NCI-H187 (cell line): ENCODE data around the gene NOXA1.

ENCODE experiments used
- DNase-seq, 2 experiments: peaks; one replicate each; lab custom pipeline; 2025; lab: John Stamatoyannopoulos, UW

The NOXA1 gene

GRCh38 chr9:137387891-137388560 lies 35.2 kb upstream of the NOXA1 start:
- DNase-seq, result no peak

GRCh38 chr9:137388589-137389427 lies 34.4 kb upstream of the NOXA1 start:
- no peak for DNase-seq

- DNase-seq, result no peak
These were observed 33.8 kb upstream of the NOXA1 start for GRCh38 chr9:137389428-137389746.

- DNase-seq, result no peak
These were observed 32.4 kb upstream of the NOXA1 start for GRCh38 chr9:137390553-137391410.

GRCh38 chr9:137391411-137391754 lies 31.8 kb upstream of the NOXA1 start:
- DNase-seq, result no peak

- no peak for DNase-seq
These were observed 30.8 kb upstream of the NOXA1 start for GRCh38 chr9:137392232-137393007.

- no peak for DNase-seq
These were observed 29.7 kb upstream of the NOXA1 start for GRCh38 chr9:137393176-137394150.

GRCh38 chr9:137394866-137395665 lies 28.1 kb upstream of the NOXA1 start:
- no peak for DNase-seq

GRCh38 chr9:137395666-137396010 lies 27.6 kb upstream of the NOXA1 start:
- no peak for DNase-seq

- no peak for DNase-seq
These were observed 27.0 kb upstream of the NOXA1 start for GRCh38 chr9:137396227-137396626.

GRCh38 chr9:137396634-137397367 lies 26.4 kb upstream of the NOXA1 start:
- no peak for DNase-seq

- no peak for DNase-seq
These were observed 25.3 kb upstream of the NOXA1 start for GRCh38 chr9:137397675-137398423.

- no peak for DNase-seq
These were observed 24.4 kb upstream of the NOXA1 start for GRCh38 chr9:137398561-137399468.

GRCh38 chr9:137402746-137403145 lies 20.4 kb upstream of the NOXA1 start:
- DNase-seq, result no peak

- DNase-seq, result no peak
These were observed 19.9 kb upstream of the NOXA1 start for GRCh38 chr9:137403269-137403668.

GRCh38 chr9:137404961-137405567 lies 18.1 kb upstream of the NOXA1 start:
- DNase-seq, result no peak

- DNase-seq, result no peak
These were observed 17.5 kb upstream of the NOXA1 start for GRCh38 chr9:137405677-137406081.
